Amniotic epithelial cell (primary cell): Measurements from ENCODE around the gene PSD.
A peak's percentile ranks its signal among the peaks of the same experiment; 100 is the strongest.
"Not testable (repeated sequence)": the region's sequence is repeated elsewhere in the genome, so short reads cannot be mapped to it uniquely, and the experiment has no call there.

Source experiments
- DNase-seq: peaks from one replicate; pipeline ENCODE4 v3.0.0-alpha.2; 2010; ENCODE audit warnings: low read depth

PSD gene

DNA sequence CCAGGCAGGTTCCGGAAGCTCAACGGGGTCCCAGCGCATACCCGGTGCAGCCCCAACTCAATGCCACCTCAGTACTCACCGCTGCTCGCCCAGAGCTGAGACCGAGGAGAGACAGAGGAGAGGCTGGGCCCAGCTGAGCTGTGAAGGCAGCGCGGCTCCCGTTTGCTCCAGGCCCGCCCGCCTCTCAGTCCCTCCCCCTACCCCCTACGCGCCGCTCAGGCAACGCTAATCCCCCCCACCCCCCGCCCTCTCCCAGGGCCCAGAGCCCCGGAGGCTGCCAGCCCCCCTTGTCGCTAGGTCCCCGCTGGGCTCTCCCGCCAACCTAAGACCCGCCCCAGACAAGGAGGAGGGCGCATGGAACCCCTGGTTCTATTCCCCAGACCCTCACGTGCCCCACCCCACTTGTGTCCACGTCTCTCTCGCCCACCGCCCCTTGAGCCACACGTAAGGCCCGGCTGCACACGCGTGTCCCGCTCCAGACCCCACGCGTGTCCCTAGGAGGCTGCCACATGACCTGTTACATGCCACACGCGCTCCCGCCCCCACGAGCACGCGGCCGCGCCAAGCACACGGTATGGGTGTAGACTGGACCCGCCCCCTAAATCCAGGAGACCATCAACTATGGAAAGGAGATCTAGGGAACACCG lies at the start of gene PSD:
Gene PSD (minus strand): TSS at position 164 of the 647 bp plus-strand sequence. CDS start 1,747 bp downstream, outside the sequence.
- DNase-seq = no peak

- no peak for DNase-seq
Observed at GRCh38 chr10:102467971-102468438, 49.4 kb upstream of the PSD start.

GRCh38 chr10:102467318-102467717 lies 48.7 kb upstream of the PSD start:
- no peak for DNase-seq

- DNase-seq = no peak
Observed at GRCh38 chr10:102465466-102465865, 46.9 kb upstream of the PSD start.

DNA sequence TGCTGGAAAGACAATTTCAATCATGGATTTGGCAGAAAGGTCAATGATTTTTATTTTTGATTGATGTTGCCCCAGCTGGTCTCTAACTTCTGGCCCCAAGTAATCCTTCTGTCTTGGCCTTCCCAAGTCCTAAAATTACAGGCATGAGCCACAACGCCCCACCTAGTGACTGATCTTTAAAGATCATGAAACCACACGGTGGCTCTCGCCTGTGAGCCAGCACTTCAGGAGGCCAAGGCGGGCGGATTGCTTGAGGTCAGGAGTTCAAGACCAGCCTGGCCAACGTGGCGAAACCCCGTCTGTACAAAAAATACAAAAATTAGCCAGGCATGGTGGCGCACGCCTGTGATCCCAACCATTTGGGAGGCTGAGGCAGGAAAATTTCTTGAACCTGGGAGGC lies 45.4 kb upstream of the PSD start:
- DNase-seq = no peak

DNA sequence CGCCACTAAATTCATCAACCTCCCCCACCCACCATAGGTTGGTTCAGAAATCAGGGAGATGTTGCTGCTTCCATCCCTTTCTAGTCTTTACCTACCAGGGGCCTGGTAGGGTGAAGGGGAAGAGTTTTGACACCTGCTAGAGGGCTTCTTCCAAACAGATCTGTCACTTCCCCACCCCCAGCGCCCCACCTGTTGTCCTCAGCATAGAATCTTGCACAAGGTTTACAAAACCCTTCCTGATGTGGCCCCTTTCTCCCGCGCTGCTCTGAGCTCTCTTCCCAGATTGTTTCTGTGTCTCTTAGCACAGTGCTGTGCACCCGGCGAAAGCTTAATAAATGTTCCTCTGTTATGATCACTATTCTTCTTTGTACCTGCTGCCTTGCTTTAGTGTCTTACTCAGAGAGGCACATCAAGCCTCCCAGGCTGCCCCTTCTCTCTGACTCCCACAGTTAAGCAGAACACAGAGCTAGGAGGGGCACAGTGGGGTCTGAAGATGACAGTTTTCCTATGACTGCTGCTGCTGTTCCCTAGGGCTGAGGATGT lies 44.0 kb upstream of the PSD start:
- no peak for DNase-seq

DNA sequence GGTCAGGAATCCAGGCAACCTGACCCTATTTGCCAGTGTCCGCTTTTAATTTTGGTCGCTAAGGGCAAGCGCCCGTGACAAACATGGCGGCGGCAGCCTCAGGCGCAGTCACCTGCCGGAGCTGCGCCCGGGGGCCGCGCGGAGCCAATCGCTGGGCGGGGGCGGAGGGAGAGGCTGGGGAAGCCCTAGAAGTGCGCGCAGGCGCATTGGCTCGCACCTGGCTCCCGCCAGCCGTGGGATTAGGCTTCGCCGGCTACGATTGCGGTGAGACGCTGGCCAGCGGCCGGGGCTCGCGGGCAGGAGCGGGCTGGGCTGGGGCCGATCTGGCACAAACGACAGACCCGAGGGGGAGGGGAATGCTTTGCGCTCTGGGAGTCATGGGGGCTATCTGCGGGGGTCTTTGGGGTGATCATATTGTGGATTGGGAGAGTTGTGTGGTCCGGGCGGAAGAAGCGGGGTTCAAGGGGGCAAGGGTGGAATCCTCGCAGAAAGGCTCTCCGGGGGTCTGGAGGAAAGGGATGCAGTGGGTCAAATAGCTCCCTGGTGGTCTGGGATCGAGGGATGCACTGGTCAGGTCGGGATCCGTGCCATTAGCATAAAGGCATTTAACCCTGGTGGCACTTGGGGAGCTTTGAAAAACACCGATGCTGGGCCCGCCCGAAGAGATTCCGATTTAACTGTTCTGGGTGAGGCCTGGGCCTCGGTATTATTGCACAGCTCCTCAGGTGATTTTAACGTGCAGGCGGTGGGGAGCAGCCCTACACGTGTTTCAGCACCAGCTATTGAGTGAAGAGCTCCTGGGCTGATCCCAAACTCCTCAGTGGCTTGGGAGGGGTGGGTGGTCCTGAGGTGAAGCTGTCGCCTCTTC lies 42.8 kb upstream of the PSD start:
- DNase-seq = peak; percentile 69

GRCh38 chr10:102460836-102461186 lies 42.2 kb upstream of the PSD start:
- no peak for DNase-seq

DNA sequence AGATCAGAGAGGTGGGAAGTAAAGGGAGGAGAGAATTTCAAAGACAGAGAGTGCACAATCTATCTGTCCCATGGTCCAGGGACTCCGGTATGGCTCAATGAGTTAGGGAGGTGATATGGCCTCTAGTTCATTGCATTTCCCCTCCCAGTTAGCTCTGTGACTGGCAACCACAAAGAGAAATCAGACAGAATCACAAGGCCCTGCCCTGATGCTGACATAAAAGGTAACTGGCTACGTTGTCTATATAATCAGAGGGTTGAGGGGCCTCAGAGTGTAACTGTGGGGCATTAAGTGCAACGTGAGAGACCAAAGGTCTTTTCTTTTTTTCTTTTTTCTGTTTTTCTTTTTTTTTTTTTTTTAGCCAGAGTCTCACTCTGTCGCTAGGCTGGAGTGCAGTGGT lies 40.1 kb upstream of the PSD start:
- DNase-seq = no peak

DNA sequence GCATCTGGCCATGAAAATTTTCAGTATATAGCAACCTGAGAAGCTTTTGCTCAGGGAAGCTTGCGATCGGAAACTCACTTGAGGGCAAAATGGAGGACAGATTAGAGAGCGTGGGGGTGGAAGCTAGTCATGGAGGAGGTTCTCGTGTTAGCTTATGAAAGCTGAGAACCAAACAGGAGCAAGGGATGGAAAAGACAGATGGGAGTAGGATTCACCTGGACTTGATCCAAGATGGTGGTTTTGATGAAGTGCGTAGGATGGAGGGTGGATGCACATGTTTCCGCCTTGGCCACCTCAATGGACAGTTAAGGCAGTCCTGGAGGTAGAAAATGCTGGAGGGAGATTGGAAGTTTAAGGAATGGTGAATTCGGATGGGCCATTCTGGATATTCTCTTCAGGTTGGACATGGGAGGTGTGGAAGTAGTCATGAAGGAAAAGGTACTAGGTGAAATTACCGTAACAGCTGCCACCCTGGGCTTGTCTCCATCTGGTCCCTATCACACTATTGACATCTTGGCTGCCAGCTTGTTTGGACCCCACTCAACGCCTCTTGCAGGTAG lies 39.1 kb upstream of the PSD start:
- DNase-seq = no peak

DNA sequence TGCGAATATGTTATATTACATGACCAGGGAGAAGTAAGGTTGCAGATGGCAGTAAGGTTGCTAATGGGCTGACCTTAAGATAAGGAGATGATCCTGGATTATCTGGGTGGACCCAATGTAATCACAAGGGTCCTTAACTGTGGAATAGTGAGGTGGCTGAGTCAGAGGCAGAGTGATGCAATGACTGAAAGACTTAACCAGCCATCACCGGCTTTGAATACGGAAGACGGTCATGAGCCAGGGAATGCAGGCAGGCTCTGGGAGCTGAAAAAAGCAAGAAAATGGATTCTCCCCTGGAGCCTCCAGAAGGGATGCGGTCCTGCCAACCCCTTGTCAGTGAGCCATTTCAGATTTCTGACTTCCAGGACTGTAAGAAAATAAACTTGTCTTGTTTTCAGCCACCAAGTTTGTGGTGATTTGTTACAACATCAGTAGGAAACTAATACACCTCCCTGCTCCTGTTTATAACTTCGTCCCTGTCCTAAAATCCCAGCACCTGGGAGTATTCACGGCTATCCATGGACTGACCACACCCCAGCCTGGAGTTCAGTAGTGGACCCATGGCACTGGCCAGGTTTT lies 37.4 kb upstream of the PSD start:
- peak; percentile 95 for DNase-seq

DNA sequence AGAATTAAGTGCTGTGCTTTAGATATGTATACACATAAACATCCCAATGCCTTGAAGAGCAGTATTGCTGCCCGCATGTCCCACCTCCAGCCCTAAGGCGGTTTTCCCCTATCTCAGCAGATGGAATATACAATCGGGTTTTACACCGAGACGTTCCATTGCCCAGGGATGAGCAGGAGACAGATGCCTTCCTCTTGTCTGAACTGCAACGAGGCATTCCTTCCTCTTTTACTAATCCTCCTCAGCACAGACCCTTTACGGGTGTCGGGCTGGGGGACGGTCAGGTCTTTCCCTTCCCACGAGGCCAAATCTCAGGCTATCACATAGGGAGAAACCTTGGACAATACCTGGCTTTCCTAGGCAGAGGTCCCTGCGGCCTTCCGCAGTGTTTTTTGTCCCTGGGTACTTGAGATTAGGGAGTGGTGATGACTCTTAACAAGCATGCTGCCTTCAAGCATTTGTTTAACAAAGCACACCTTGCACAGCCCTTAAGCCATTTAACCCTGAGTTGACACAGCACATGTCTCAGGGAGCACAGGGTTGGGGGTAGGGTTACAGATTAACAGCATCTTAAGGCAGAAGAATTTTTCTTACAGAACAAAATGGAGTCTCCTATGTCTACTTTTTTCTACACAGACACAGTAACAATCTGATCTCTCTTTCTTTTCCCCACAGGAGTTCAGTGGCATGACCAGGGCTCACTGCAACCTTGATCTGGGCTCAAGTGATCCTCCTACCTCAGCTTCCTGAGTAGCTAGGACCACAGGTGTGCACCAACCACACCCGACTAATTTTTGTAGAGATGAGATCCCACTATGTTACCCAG lies 36.3 kb upstream of the PSD start:
- not testable (repeated sequence) for DNase-seq

GRCh38 chr10:102453502-102453901 lies 34.9 kb upstream of the PSD start:
- no peak for DNase-seq

- DNase-seq = peak; percentile 46
Observed at GRCh38 chr10:102452672-102453340, 34.2 kb upstream of the PSD start.

GRCh38 chr10:102451105-102451969 lies 32.8 kb upstream of the PSD start, which contains the start of gene C10orf95:
C10orf95 (minus strand) TSS chr10:102451543; CDS start chr10:102451093, 450 bp downstream.
- no peak for DNase-seq

DNA sequence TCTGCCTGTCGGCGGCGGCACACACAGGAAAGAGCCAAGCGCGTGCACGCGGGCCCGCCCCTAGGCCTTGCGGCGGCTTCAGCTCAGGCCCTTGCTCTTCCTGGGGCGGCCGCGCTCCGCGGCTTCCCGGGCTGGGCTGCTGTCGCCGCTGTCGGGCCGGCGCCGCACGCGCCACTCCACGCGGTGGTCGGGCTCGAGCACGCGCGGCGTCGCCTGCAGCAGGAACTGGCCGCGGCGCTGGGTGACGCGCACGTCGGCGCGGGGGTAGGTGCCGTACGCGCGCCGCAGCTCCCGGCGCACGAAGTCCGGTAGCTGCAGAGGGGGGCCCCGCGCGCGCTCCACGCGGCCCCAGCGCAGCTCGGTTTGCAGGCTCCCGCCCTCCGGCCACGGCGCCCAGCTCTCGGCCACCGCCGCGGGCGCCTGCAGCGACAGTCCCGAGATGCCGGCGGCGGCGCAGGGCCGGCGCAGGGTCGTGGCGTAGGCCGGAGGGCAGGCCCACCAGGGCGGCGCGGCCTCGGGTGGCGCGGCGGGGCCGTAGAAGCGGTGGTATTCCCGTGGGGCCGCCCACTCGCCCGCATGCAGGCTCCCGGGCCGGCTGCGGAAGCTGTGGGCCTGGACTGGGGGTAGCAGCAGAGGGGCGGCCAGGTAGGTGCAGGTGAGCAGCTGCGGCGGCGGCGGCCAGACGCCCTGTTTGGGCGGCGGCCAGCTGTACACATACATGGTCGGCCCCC lies 32.0 kb upstream of the PSD start:
- DNase-seq = peak; percentile 57

DNA sequence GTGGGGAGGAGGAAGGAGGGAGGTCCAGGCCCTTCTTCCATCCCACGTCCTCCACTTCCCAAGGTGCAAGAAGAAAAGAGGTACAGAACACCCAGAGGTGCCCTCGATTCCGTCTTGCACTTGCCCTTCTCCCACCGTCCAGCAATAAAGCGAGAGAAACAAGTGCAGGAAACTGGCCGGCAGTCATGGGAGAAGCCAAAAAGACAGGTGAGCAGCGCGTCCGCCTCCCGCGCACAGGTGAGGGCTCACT lies 31.5 kb upstream of the PSD start:
- DNase-seq = no peak

GRCh38 chr10:102449321-102450123 lies 30.9 kb upstream of the PSD start:
- DNase-seq = peak; percentile 75

DNA sequence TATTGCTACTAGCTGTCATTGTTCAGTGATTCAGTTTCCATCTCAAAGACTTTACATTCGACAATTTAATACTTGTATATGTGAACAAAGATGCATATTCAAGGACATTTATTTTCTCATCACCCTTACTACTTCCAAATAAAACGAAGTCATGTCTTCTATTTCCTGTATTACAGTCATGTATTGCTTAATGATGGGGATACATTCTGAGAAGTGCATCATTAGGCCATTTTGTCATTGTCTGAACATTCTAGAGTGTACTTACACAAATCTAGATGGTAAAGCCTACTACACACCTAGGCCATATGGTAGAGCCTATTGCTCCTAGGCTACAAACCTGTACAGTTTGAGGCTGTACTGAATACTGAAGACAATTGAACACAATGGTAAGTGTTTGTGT lies 26.3 kb upstream of the PSD start:
- DNase-seq = no peak
